GM18868 (cell line): ENCODE measurements around the gene DLG2.
"Not testable (repeated sequence)": the region's sequence is repeated elsewhere in the genome, so short reads cannot be mapped to it uniquely, and the experiment has no call there.

Source experiments
- ATAC-seq: cut with Tn5 transposase; IDR thresholded peaks from one replicate; pipeline ENCODE4 v1.9.1; 2021; ENCODE audit warnings: mild to moderate bottlenecking, moderate library complexity; ENCODE audit not compliant: unreplicated experiment

The DLG2 gene

DNA sequence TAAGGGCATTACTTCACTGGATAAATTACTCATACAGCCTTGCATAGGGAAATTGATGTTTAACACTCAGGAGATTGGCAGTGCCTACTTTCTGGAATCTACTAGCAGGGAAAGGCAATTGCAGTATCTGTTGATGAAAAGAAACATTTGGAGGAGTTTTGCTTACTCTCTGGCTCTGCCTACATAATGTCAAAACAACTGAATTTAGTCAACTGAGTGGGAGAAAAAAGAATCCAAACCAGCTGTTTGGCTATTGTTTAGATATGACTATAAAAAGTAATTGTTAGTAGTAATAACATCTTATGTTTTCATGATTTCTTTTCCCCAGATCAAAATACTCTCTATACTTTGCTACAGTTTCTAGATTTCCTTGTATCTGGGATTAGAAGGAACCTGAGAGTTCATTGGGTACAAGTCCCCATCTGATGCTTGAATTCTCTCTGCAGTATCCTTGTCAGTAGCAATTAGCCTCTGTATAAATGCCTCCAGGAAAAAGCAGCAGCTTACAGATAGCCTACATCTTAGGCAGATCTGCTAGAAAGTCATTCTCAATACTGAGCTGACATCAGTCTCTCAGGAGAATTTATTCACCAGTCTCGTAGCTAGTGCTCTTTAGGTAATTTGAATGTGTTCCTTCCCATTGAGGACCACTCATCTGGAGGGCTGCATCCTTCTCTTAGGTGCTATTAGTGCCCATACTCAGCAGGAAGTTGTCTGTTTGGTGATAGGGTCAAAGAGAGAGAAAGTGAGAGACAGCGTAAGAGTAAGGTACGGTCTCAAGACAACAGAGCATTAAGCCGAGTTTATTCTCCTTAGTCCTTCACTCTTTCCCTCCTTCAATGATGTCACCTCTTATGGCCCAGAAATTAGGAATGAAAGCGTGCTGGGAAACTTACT is 2155.1 kb downstream of the DLG2 start:
- ATAC-seq = no peak

DNA sequence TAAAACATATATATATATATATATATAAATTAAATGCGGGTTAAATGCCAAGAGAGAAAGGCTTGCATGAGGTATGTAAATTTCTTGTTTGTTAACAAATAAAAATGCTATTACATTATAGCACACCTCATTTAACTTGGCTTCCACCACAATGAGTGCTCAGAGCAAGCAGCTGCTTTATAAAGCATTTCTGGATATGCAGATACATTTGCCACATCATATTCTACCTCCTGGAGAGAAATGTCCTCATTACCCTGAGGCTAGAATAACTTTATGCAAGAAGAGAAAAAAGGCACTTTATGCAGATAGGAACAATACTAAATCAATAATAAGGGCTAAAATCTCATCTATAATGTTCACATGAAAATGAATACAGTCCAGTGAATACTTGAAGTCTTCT is 2159.3 kb downstream of the DLG2 start:
- no peak for ATAC-seq

- ATAC-seq = no peak
These were observed 2162.8 kb downstream of the DLG2 start for GRCh38 chr11:83464160-83464944.

DNA sequence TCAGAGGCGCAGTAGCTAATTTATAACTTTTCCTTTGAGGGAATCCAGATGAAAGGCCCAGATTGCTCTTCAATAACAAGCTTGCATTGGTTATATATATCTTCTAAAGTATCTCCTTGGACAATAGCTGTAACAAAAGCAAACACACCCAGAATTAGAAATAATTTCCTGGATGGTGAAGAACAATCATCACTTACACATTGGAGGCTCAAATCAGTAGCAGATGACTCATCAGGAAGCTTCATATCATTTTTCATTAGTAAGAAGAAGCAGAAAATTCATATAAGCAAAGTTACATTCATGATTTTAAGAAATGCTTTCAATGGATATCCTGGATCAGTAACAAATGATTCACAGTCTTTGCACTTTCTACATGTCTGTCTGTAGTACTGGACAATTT is 2167.3 kb downstream of the DLG2 start:
- ATAC-seq = no peak

DNA sequence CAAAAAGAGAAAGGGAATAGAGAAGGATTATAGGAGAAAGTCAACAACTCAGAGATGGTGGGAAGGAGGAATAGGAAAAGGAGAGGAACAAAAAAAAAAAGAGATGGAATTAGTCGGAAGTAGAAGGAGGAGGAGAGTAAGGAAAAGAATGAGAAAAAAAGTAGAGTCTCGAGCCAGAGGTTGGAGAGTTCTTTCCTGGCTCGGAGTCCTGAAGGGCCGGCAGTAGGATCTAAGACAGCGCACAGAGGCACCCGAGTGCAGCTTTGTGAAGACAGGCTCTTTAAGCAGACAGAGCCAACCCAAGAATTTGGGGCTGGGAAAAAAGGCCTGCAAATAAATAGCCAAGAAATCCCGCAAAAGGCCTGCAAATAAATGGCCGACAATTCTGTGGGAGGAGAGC is 2170.6 kb downstream of the DLG2 start:
- no peak for ATAC-seq

DNA sequence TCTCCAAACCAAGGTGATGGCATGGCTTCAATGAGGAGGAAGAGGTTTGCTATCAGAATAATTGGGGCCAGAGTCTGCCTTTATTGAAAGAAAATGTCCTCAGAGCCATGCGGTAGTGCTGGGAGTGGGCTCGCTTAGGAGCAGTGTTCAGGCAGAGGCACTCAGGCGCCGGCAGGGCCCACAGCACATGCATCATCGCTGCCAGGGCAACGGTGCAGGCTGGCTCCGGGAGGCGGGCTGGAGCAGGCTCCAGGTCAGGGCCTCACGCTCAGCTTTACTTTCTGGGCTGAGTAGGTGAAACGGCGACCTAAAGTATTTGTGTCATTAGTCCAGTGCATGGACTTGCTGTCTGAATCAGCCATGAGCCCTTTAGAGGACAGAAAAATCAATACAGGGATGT is 2171.1 kb downstream of the DLG2 start:
- ATAC-seq = no peak

- no peak for ATAC-seq
These were observed 2171.8 kb downstream of the DLG2 start for GRCh38 chr11:83455356-83455755.

DNA sequence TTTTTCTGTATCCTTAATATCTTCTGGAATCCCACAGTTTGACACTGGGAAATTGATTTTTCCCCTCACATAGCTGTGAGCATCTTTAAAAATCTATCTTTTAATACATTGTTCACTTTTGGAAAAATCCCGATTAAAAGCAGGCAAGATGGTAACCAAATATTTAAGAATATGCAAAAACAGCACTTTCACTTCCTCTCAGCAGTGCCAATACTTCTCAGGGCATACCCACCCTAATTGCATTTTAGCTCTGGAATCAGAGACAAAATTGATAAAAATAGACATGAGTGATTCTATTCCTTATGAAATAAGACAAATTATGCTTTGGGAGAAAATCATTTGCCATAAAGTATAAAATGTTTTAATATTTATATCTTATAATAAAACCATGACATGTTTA is 2172.5 kb downstream of the DLG2 start:
- ATAC-seq = no peak

DNA sequence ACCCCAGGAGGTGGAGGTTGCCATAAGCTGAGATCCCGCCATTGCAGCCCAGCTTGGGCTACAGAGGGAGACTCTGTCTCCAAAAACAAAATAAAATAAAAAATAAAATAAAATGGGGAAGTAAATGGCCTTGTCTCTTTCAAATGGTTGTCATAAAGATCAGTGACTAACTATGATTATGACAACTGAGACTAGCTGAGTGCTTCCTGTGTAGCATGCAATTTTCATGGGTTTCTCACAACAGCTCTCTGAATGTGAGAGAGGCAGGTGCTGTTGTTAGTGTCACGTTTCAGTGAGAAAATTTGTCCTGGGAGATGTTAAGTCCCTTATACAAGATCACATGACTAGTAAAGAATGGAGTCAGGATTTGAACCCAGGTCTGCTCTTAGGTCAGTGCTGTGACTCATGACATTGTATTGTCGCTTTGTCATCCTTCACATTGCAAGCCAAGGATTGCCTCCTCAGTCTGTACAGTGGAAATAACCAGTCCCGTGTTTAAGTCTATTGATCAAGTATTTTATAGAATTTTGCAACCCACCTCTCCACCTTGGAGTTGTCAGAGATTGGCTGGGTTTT is 2177.7 kb downstream of the DLG2 start:
- peak; percentile 56 for ATAC-seq

GRCh38 chr11:83448686-83449085 is 2178.5 kb downstream of the DLG2 start:
- no peak for ATAC-seq

DNA sequence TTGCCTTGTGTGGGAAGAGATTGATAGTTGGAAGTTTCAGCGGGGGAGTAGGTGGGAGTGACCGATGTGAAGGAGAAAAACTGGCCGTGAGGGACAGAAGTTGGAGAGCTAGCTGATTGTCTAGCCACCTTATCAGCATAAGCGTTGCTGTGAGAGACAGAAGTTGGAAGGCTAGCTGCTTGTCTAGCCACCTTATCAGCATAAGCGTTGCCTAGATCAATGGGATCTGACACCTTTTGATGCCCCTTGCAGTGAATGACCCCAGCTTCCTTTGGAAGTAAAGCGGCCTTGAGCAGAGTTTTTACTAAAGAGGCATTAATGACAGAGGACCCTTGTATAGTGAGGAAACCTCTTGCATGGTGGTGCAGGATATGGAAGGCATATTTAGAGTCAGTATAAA is 2183.3 kb downstream of the DLG2 start:
- not testable (repeated sequence) for ATAC-seq

DNA sequence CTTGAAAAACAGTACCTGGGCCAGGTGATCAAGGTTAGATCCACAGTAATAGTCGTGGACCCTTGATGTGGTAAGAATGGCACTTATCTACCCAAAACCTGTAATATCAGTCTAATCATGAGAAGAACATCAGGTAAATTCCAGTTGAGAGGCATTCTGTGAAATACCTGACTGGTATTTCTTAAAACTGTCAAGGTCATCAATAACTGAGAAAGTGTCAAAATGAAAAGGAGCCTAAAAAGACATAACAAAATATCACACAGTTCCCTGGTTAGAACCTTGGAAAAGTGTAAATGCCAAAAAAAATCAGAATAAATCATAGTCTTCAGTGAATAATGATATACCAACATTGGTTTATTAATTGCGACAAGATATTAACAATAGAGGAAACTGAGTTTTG is 2185.5 kb downstream of the DLG2 start:
- ATAC-seq = no peak

DNA sequence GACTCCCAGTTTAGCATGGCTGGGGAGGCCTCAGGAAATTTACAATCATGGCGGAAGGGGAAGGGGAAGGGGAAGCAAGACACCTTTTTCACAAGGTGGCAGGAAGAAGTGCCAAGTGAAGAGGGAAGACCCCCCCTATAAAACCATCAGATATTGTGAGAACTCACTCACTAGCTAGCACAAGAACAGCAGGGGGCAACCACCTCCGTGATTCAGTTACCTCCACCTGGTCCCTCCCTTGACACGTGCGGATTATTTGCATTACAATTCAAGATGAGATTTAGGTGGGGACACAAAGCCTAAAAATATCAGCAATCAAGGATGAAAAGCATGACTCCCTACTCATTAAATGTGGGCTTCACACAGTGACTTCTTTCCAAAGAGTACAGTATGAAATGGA is 2186.0 kb downstream of the DLG2 start:
- no peak for ATAC-seq

DNA sequence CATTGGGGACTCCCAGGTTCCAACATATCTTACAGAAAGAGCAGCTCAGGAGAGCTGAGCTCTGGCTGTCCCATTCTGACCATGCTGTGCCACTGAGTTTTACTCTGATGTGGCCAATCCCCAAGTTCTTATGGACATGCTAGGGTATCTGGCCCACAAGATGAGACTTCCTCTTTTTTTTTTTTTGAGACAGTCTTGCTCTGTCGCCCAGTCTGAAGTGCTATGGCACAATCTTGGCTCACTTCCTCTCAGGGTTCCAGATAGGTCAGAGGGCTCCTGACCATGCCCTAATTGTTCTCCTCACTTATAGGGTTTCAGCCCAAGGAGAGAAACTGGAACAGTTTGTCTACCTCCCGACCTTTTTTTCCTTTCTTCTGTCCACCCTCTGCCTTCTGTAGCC is 2188.7 kb downstream of the DLG2 start:
- peak; percentile 60 for ATAC-seq

DNA sequence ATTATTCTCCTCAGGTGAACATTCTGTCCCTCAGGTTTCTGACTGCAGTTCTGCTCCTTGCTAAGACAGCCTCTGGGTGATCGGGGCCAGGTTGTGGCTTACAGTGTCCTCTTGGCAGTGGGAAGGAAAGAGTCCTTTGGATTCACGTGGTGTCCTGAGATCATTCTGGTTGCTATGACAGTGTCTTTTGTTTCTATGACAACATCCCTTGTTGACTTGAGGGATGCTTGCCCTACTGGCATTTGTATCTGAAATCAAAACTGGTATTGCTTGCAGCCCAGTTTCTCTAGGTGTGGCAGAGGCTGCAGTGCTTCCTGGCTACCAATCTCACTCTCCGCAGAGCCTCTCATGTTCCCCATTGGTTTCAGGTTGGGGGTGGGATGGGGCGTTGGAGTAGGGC is 2189.2 kb downstream of the DLG2 start:
- peak; percentile 10 for ATAC-seq

DNA sequence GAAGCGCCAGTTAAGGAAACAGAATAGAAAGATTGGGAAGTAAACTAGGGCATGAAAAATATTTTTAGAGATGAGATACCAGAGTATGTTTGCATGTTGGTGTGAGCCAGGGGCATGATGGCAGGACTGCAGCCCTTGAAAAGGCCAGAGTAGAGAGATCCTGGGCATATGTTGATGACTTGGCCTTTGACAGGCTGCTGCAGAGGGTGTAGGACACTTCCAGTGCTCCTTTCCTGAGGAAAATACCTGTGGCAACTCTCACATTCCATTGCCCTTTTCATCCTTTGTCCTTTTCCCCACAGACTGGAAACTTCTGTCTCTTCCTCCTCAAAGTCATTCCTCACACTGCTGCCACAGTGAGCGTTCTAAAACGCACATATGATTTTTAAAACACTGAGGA is 2190.3 kb downstream of the DLG2 start:
- ATAC-seq = no peak

- not testable (repeated sequence) for ATAC-seq
These were observed 2192.3 kb downstream of the DLG2 start for GRCh38 chr11:83434812-83435211.

DNA sequence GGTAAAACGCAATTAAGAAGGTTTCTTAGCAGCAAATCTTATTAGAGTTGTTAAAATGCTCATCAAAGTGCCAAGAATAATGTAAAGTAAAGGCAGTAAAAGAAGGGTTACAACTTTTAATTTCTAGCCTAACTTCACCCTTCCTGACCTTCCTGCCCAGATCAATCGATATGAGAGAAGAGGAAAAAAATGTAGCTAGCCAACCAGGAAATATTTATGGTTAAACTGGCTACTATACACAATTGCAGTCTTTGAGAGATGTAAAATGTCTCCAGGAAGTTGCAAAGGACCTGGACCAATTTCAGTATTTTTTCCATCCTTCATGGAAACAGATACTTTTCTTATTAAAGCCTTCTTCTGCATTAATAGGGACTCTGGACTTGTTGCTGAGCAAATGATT is 2199.2 kb downstream of the DLG2 start:
- ATAC-seq = no peak

- no peak for ATAC-seq
These were observed 2199.6 kb downstream of the DLG2 start for GRCh38 chr11:83427501-83427900.

DNA sequence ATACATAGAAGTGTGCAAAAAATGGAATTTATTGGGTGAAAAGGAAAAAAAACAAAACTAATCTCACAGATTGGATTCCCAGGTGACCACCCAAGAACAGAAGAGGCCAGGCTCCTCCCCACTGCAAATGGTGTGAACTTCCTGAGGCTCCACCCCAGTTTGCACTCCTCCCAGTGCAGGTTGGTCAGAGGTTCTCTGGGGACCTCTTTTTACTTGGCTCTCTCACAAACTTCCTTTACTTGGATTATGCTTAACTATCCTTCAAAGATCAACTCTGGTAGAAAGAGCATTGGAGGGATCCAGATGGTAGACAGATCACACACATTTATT is 2202.0 kb downstream of the DLG2 start:
- ATAC-seq = no peak

- ATAC-seq = no peak
These were observed 2202.6 kb downstream of the DLG2 start for GRCh38 chr11:83424376-83425136.
